MM.1S (cell line): ENCODE measurements around the gene DTNB.

ENCODE experiments used
- DNase-seq: peaks from one replicate; pipeline ENCODE4 v3.0.0-alpha.2; 2015
- H2AFZ ChIP-seq: fragments of 300-600 bp; sonication (generic); 2 replicates; pipeline ENCODE4 v1.6.0; 2016; ENCODE audit warnings: antibody characterized with exemption, low read length
- H3F3A ChIP-seq: fragments of 300-600 bp; sonication (generic); 2 replicates; pipeline ENCODE4 v1.6.1; 2016; ENCODE audit warnings: mild to moderate bottlenecking, antibody characterized with exemption, low read length, moderate library complexity, mixed read lengths; ENCODE audit not compliant: insufficient read depth
- H3K27ac ChIP-seq: fragments of 300-600 bp; sonication (generic); 2 replicates; pipeline ENCODE4 v1.5.1; 2016; ENCODE audit warnings: mild to moderate bottlenecking, low read length
- H3K27me3 ChIP-seq: fragments of 300-600 bp; sonication (generic); replicated peaks from 2 replicates; pipeline ENCODE4 v1.6.0; 2016; ENCODE audit warnings: low read length; ENCODE audit not compliant: insufficient read depth
- H3K36me3 ChIP-seq: fragments of 300-600 bp; sonication (generic); replicated peaks from 2 replicates; pipeline ENCODE4 v1.6.1; 2016; ENCODE audit warnings: mild to moderate bottlenecking, low read length, mixed read lengths; ENCODE audit not compliant: insufficient read depth
- H3K4me1 ChIP-seq: fragments of 300-600 bp; sonication (generic); 2 replicates; pipeline ENCODE4 v1.6.1; 2016; ENCODE audit warnings: low read length, mixed read lengths
- H3K4me2 ChIP-seq: fragments of 300-600 bp; sonication (generic); 2 replicates; pipeline ENCODE4 v1.6.0; 2016; ENCODE audit warnings: low read depth, low read length
- H3K4me3 ChIP-seq: fragments of 300-600 bp; sonication (generic); 2 replicates; pipeline ENCODE4 v1.5.1; 2016; ENCODE audit warnings: low read length, mixed read lengths
- H3K79me2 ChIP-seq: fragments of 300-600 bp; sonication (generic); 2 replicates; pipeline ENCODE4 v1.6.1; 2016; ENCODE audit warnings: mixed run types, low read length, mixed read lengths
- H3K9ac ChIP-seq: fragments of 300-600 bp; sonication (generic); 2 replicates; pipeline ENCODE4 v1.6.1; 2016; ENCODE audit warnings: low read length, mixed read lengths
- H3K9me2 ChIP-seq: fragments of 300-600 bp; sonication (generic); replicated peaks from 2 replicates; pipeline ENCODE4 v1.6.1; 2016; ENCODE audit warnings: mild to moderate bottlenecking, low read length, mixed read lengths; ENCODE audit not compliant: insufficient read depth
- H3K9me3 ChIP-seq: fragments of 300-600 bp; sonication (generic); replicated peaks from 2 replicates; pipeline ENCODE4 v1.6.1; 2016; ENCODE audit warnings: mild to moderate bottlenecking, low read length, mixed read lengths; ENCODE audit not compliant: insufficient read depth
- H4K20me1 ChIP-seq: fragments of 300-600 bp; sonication (generic); 2 replicates; pipeline ENCODE4 v1.6.1; 2016; ENCODE audit warnings: mild to moderate bottlenecking, low read length, moderate library complexity, mixed read lengths; ENCODE audit not compliant: insufficient read depth
- EZH2 ChIP-seq: fragments of 300-600 bp; sonication (generic); optimal IDR thresholded peaks from 2 replicates; pipeline ENCODE3; 2017; ENCODE audit warnings: low read depth, mild to moderate bottlenecking, antibody characterized with exemption, low read length, mixed read lengths
- EZH2phosphoT487 ChIP-seq: fragments of 300-600 bp; sonication (generic); IDR thresholded peaks from 2 replicates; pipeline ENCODE4 v1.6.1; 2018; ENCODE audit warnings: antibody characterized with exemption, low read length
- TF ChIP-seq, protein P1 (sequence below): fragments of 300-600 bp; sonication (generic); IDR thresholded peaks from 2 replicates; pipeline ENCODE4 v1.5.1; 2016; ENCODE audit warnings: antibody characterized with exemption, low read length, mixed read lengths

DTNB gene

DNA sequence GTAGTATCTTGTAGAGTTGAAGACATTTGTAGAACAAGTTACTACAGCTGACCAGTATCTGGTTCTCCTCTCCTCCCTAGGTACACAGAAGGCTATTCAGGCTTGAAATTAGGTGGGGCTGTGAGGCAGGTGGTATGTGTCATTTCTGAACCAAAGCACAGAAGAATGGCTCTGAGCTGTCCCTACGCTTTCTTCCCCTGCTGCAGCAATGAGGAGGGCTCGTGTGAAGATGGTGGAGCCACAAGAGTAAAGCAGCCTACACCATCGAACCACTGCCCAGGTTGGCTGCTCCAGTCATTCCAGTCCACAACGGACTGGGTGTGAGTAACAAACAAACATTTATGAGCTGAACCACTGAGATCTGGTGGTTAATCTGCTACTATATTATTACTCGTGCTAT, 148.9 kb downstream of the DTNB start:
- Histone ChIP-seq H2AFZ (no peak overlapping the region), H3K36me3 (no peaks in the 10 kb centered on the region), H3K9ac (no peak overlapping the region), H3F3A (no peaks in the 10 kb centered on the region), H4K20me1 (no peaks in the 10 kb centered on the region), H3K4me1 (peaks cover 6% of the 10 kb centered on the region; the same call in 1 of the 2 replicates), H3K4me3 (no peak overlapping the region), H3K4me2 (no peak overlapping the region), H3K27ac (no peak overlapping the region), H3K27me3 (no peaks in the 10 kb centered on the region), H3K9me3 (no peaks in the 10 kb centered on the region), H3K79me2 (no peaks in the 10 kb centered on the region), H3K9me2 (no peaks in the 10 kb centered on the region)
- TF ChIP-seq EZH2phosphoT487 (no peak), EZH2 (no peak)
- TF ChIP-seq, protein P1, sequence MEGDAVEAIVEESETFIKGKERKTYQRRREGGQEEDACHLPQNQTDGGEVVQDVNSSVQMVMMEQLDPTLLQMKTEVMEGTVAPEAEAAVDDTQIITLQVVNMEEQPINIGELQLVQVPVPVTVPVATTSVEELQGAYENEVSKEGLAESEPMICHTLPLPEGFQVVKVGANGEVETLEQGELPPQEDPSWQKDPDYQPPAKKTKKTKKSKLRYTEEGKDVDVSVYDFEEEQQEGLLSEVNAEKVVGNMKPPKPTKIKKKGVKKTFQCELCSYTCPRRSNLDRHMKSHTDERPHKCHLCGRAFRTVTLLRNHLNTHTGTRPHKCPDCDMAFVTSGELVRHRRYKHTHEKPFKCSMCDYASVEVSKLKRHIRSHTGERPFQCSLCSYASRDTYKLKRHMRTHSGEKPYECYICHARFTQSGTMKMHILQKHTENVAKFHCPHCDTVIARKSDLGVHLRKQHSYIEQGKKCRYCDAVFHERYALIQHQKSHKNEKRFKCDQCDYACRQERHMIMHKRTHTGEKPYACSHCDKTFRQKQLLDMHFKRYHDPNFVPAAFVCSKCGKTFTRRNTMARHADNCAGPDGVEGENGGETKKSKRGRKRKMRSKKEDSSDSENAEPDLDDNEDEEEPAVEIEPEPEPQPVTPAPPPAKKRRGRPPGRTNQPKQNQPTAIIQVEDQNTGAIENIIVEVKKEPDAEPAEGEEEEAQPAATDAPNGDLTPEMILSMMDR = no peak
- DNase-seq = no peak

DNA sequence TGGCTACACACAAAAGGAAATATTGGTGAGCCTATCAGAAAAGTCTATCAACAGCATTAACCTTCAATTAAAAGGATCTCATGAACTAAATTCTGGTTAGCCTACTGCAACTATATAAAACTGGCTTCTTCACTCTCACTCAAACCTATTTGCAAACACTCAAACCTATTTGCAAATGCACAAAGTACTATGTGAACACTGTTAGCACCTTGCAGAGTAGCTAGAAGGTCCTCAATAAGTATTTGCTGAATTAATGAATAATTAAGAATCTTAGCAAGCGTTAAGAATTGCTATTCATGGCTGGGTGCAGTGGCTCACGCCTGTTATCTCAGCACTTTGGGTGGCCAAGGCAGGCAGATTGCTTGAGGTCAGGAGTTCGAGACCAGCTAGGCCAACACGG, 150.3 kb downstream of the DTNB start:
- Histone ChIP-seq H4K20me1 (no peaks in the 10 kb centered on the region), H3K36me3 (no peaks in the 10 kb centered on the region), H2AFZ (no peak overlapping the region), H3K4me1 (peaks cover 6% of the 10 kb centered on the region; the same call in 1 of the 2 replicates), H3K79me2 (no peaks in the 10 kb centered on the region), H3K4me3 (no peak overlapping the region), H3F3A (no peaks in the 10 kb centered on the region), H3K4me2 (no peak overlapping the region), H3K9ac (no peak overlapping the region), H3K27ac (no peak overlapping the region), H3K27me3 (no peaks in the 10 kb centered on the region), H3K9me3 (no peaks in the 10 kb centered on the region), H3K9me2 (no peaks in the 10 kb centered on the region)
- no peak for TF ChIP-seq EZH2phosphoT487
- DNase-seq = no peak

DNA sequence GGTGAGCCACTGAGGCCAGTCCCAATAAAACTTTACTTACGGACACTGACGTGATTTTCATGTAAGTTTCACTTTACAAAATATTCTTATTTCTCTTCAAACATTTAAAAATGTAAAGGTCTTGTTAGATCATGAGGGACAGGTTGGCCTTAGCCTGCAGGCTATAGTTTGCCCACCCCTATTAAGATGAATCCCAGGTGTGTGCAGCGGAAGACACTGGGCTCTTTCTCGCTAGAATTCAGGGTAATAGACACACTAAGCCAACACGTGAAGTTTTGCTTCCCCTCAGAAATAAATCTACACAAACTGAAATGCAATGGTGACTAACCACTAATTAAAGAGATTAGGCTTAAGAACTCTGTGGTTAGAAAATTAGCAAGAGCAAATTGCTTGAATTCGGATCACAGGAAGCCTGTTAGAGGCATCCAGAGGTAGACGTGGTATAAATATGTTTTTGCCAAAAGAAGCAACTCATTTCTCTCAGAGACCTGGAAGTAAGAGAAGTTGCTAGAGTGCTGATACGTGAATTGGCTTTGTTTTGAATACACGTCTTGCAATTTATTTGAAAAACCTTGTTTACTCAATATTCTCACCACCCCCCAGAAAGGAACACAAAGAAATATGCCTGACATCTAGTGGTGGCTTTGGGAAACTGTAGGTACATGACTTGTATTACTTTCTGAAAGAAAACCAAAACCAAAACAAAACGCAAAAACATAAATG, 151.6 kb downstream of the DTNB start:
- H3F3A ChIP-seq = no peaks in the 10 kb centered on the region
- H4K20me1 ChIP-seq = no peaks in the 10 kb centered on the region
- peaks cover 9% of the 10 kb centered on the region; the same call in 1 of the 2 replicates for H3K4me1 ChIP-seq
- H3K79me2 ChIP-seq = no peaks in the 10 kb centered on the region
- no peaks in the 10 kb centered on the region for H3K27me3 ChIP-seq
- DNase-seq = peak; percentile 90
- H3K9me3 ChIP-seq = no peaks in the 10 kb centered on the region
- peak overlapping the region; percentile 53 for H3K4me2 ChIP-seq
- H3K9me2 ChIP-seq = no peaks in the 10 kb centered on the region
- 0 out of 2 replicates have a peak overlapping the region, but pooled peaks have one; percentile 7 for H3K9ac ChIP-seq
- peak overlapping the region; percentile 58 for H2AFZ ChIP-seq
- no peak for TF ChIP-seq EZH2phosphoT487
- TF ChIP-seq, protein P1 = peak; percentile 82
- H3K36me3 ChIP-seq = no peaks in the 10 kb centered on the region
- peak overlapping the region; percentile 48 for H3K4me3 ChIP-seq
- no peak overlapping the region for H3K27ac ChIP-seq

DNA sequence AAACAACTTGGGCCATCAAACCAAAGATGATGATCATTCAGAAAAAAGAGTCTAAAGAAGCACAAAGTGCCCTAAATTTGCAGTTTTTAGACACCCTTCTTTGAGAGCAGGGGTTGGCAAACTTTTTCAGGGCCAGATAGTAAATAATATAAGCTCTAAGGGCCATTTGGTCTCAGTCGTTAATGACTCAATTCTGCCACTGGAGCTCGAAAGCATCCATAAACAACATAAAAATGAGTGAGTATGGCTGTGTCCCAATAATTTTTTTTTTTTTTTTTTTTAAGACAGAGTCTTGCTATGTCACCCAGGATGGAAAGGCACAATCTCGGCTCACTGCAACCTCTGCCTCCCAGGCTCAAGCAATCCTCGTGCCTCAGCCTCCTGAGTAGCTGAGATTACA, 152.3 kb downstream of the DTNB start:
- Histone ChIP-seq H3K36me3 (no peaks in the 10 kb centered on the region), H3K27ac (no peak overlapping the region), H3K4me1 (peaks cover 11% of the 10 kb centered on the region; the same call in 1 of the 2 replicates), H3K4me2 (no peak overlapping the region), H3K9ac (no peak overlapping the region), H3K27me3 (no peaks in the 10 kb centered on the region), H3K9me2 (no peaks in the 10 kb centered on the region), H3F3A (no peaks in the 10 kb centered on the region), H4K20me1 (no peaks in the 10 kb centered on the region), H3K4me3 (no peak overlapping the region), H3K9me3 (no peaks in the 10 kb centered on the region), H2AFZ (no peak overlapping the region), H3K79me2 (no peaks in the 10 kb centered on the region)
- TF ChIP-seq, protein P1 = no peak
- TF ChIP-seq EZH2 (no peak), EZH2phosphoT487 (no peak)
- no peak for DNase-seq
